Endodermal cell (in vitro differentiated cells): ENCODE measurements around the gene GALR2. TPM values are rescaled to one million over a fixed set of nuclear protein-coding genes. Genes with fewer than 3 reads are reported as not detected.

Source experiments
- DNase-seq: peaks from one replicate; pipeline ENCODE4 v3.0.0-alpha.2; 2017
- H3K27ac ChIP-seq: 2 replicates; pipeline ENCODE4 v1.5.1; 2013; ENCODE audit warnings: mild to moderate bottlenecking, low read depth, low read length, moderate library complexity
- H3K27me3 ChIP-seq: 2 replicates; pipeline ENCODE4 v1.6.1; 2013; ENCODE audit warnings: mild to moderate bottlenecking, low read length, moderate library complexity; ENCODE audit not compliant: insufficient read depth, control insufficient read depth, poor library complexity, severe bottlenecking
- H3K36me3 ChIP-seq: 2 replicates; pipeline ENCODE4 v1.7.0; 2013; ENCODE audit warnings: mild to moderate bottlenecking, low read length, moderate library complexity; ENCODE audit not compliant: control insufficient read depth, insufficient read depth
- H3K4me1 ChIP-seq: one replicate; pipeline ENCODE4 v1.7.0; 2013; ENCODE audit warnings: low read length; ENCODE audit not compliant: control insufficient read depth, insufficient read depth
- H3K4me3 ChIP-seq: 2 replicates; pipeline ENCODE4 v1.5.1; 2013; ENCODE audit warnings: mild to moderate bottlenecking, low read length, moderate library complexity
- H3K9ac ChIP-seq: 2 replicates; pipeline ENCODE4 v1.6.1; 2013; ENCODE audit warnings: mild to moderate bottlenecking, low read length, moderate library complexity; ENCODE audit not compliant: poor library complexity, severe bottlenecking; ENCODE audit errors: extremely low read depth
- H3K9me3 ChIP-seq: 2 replicates; pipeline ENCODE4 v1.6.1; 2013; ENCODE audit warnings: mild to moderate bottlenecking, low read length, moderate library complexity; ENCODE audit not compliant: control insufficient read depth
- H3K27ac Mint-ChIP-seq: 2 replicates; pipeline ENCODE4 v1.8.0; 2020; ENCODE audit warnings: mixed read lengths
- H3K27me3 Mint-ChIP-seq: 2 replicates; pipeline ENCODE4 v1.8.0; 2021; ENCODE audit warnings: mild to moderate bottlenecking, mixed read lengths; ENCODE audit not compliant: insufficient read depth
- H3K36me3 Mint-ChIP-seq: 2 replicates; pipeline ENCODE4 v1.8.0; 2020; ENCODE audit warnings: low read depth, mixed read lengths
- H3K4me1 Mint-ChIP-seq: 2 replicates; pipeline ENCODE4 v1.8.0; 2020; ENCODE audit warnings: mixed read lengths
- H3K4me3 Mint-ChIP-seq: 2 replicates; pipeline ENCODE4 v1.8.0; 2020; ENCODE audit warnings: mild to moderate bottlenecking, moderate library complexity, mixed read lengths
- H3K9me3 Mint-ChIP-seq: 2 replicates; pipeline ENCODE4 v1.8.0; 2020; ENCODE audit warnings: mild to moderate bottlenecking, mixed read lengths
- CTCF ChIP-seq: fragments of 200-600 bp; sonication (generic); conservative IDR thresholded peaks from 2 replicates; pipeline ENCODE4 v1.5.0; 2021; ENCODE audit warnings: antibody characterized with exemption, mild to moderate bottlenecking
- WGBS, 2 experiments: methylation state at CpG; one replicate each; pipeline versions ENCODE4 v1.1.5 to v1.1.7; 2013; ENCODE audit warnings: missing lambda C conversion rate in 2 of 2, mixed read lengths in 1 of 2; ENCODE audit not compliant: insufficient coverage in 1 of 2, insufficient read length in 1 of 2; 5-methylcytosine and 5-hydroxymethylcytosine counted together
- total RNA-seq, 2 donors: library from RNA; stranded (reverse); fragmentation: NEBNext Ultra II Directional in 1 of 2; extraction: Animal tissue kit (Norgen Biotek cat#: 25700) in 1 of 2; gene quantifications; 2 replicates in 1 of 2; 3 replicates in 1 of 2; pipeline ENCODE4 v1.2.1, GENCODE V29; 2021

The GALR2 gene
- total RNA-seq, 2 donors from 2014 or later: not detected

- Histone ChIP-seq H3K4me1 (peaks cover 3% of the 10 kb centered on the region), H3K9me3 (no peaks in the 10 kb centered on the region), H3K27me3 (peaks cover 35% of the 10 kb centered on the region), H3K36me3 (peaks cover 20% of the 10 kb centered on the region), H3K9ac (peak overlapping the region; percentile 89), H3K4me3 (peak overlapping the region; percentile 99), H3K27ac (no peak overlapping the region)
- WGBS, 2 experiments: 27 to 31% methylated on average over 14 to 15 of the region's 15 CpGs
- DNase-seq: no peak
- Mint-ChIP-seq H3K4me3 (peak overlapping the region; percentile 92), H3K4me1 (peaks cover 24% of the 10 kb centered on the region), H3K27ac (peak overlapping the region; percentile 88), H3K27me3 (peaks cover 38% of the 10 kb centered on the region), H3K36me3 (peaks cover 19% of the 10 kb centered on the region), H3K9me3 (no peaks in the 10 kb centered on the region)
- no peak for TF ChIP-seq CTCF
These were observed 2.9 kb upstream of the GALR2 start for GRCh38 chr17:76071531-76072147.

GRCh38 chr17:76072148-76072858 lies 2.3 kb upstream of the GALR2 start, which contains the start of gene SRP68:
TSS of gene SRP68 (minus strand) at chr17:76072517. CDS start at chr17:76072491, 26 bp downstream.
- Mint-ChIP-seq H3K9me3 (no peaks in the 10 kb centered on the region), H3K4me1 (peaks cover 25% of the 10 kb centered on the region)

More at GRCh38 chr17:76072148-76072858, 2.3 kb upstream of the GALR2 start, which contains the start of gene SRP68:
- Mint-ChIP-seq H3K27me3 (peaks cover 45% of the 10 kb centered on the region), H3K27ac (peak within 1 kb of the TSS; percentile 88), H3K4me3 (peak within 1 kb of the TSS; percentile 92), H3K36me3 (peaks cover 14% of the 10 kb centered on the region)
- WGBS, 2 experiments: 0% methylated on average over 21 to 57 of the region's 57 CpGs
- peaks cover 3% of the 10 kb centered on the region for H3K4me1 ChIP-seq
- H3K36me3 ChIP-seq: peaks cover 14% of the 10 kb centered on the region
- DNase-seq: peak; percentile 99
- peak within 1 kb of the TSS; percentile 89 for H3K9ac ChIP-seq
- H3K27ac ChIP-seq: no peak within 1 kb of the TSS
- TF ChIP-seq CTCF: no peak
- peak within 1 kb of the TSS; percentile 99 for H3K4me3 ChIP-seq
- no peaks in the 10 kb centered on the region for H3K9me3 ChIP-seq
- H3K27me3 ChIP-seq: peaks cover 41% of the 10 kb centered on the region
